Stimulated activated CD4-positive, alpha-beta T cell treated with anti-CD3 and anti-CD28 coated beads, Interleukin-1b, Interleukin-23, amount 100 ng/mL, for 4 hours (primary cell): ENCODE measurements around the gene EPX.
A peak's percentile ranks its signal among the peaks of the same experiment; 100 is the strongest.
"Not testable (repeated sequence)": the region's sequence is repeated elsewhere in the genome, so short reads cannot be mapped to it uniquely, and the experiment has no call there.

ENCODE experiments used
- DNase-seq, 2 donors: peaks; one replicate each; pipeline ENCODE4 v3.0.0-alpha.2; 2020; ENCODE audit warnings: low read depth in 2 of 2

EPX gene

DNA sequence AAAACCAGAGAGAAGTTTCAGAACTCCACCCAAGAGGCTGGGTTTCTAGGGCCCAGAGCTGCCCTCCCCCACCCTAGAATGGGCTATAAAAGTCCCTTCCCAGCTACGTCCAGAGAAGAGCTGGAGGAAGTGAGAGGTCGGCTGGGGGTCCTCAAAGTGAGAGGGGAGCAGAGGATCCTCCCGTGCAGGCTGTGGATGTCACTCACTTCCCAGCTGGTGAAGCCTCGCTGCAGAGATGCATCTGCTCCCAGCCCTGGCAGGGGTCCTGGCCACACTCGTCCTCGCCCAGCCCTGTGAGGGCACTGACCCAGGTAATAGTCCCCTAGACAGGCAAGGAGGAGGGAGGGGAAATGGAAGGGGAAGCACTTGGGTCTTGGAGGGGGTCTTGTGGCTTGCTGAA is at the start of gene EPX:
Gene EPX, plus strand, starts transcription at position 115 of the 400 bp plus-strand sequence. Its CDS starts 121 bp downstream, at position 236.
- no peak for DNase-seq

DNA sequence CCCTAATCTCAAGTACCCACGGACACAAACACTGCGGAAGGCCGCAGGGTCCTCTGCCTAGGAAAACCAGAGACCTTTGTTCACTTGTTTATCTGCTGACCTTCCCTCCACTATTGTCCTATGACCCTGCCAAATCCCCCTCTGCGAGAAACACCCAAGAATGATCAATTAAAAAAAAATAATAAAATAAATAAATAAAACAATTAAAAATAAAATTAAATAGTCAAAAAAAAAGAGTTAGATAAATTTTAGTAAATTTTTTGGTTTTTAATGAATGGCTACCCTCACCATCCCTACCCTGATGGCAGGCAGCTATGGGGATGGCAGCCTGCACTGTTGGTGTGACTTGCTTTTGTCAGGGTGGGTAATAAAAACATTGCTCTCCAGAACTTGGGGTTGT is 49.2 kb upstream of the EPX start:
- not testable (repeated sequence) for DNase-seq

DNA sequence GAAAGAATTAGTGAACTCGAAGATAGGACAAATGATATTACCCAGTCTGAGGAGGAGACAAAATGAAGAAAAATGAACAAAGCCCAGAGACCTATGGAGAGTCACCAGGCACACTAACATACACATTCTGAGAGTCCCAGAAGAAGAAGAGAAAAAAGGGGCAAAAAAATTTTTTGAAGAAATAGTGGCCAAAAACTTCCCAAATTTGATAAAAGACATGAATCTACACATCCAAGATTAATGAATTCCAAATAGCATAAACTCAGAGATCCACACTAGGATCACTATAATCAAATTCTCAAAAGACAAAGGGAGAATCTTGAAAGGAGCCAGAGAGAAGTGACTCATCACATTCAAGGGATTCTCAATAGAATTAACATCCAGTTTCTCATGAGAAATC is 47.7 kb upstream of the EPX start:
- no peak for DNase-seq

GRCh38 chr17:58147930-58148434 is 44.5 kb upstream of the EPX start, which contains the start of gene OR4D1:
Gene OR4D1 (plus strand): TSS chr17:58148384. CDS start chr17:58155154, 6,770 bp downstream.
- DNase-seq = no peak

DNA sequence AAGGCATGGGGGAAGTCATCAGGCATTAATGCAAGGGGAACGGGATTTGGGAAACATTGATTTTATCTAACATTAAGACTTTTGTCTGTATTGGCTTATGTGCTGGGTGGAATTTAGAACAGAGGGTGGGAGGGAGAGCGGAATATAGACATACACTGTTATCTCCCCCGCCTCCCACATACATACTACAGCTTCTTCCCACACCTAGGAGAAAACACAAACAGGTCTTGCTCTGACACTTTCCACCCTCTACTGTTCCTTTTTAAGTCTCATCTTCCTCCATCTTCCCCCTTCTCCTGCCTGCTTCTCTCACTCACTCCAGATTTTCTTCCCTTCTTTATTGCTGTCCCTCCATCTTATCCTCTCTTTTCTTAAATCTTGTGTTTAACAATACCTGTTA is 43.9 kb upstream of the EPX start:
- no peak for DNase-seq

GRCh38 chr17:58150394-58150793 is 42.1 kb upstream of the EPX start:
- no peak for DNase-seq

- DNase-seq = peak in 1 of 2 donors; percentile 18
Observed at GRCh38 chr17:58153046-58153445, 39.5 kb upstream of the EPX start.

GRCh38 chr17:58153671-58154070 is 38.9 kb upstream of the EPX start:
- no peak for DNase-seq

DNA sequence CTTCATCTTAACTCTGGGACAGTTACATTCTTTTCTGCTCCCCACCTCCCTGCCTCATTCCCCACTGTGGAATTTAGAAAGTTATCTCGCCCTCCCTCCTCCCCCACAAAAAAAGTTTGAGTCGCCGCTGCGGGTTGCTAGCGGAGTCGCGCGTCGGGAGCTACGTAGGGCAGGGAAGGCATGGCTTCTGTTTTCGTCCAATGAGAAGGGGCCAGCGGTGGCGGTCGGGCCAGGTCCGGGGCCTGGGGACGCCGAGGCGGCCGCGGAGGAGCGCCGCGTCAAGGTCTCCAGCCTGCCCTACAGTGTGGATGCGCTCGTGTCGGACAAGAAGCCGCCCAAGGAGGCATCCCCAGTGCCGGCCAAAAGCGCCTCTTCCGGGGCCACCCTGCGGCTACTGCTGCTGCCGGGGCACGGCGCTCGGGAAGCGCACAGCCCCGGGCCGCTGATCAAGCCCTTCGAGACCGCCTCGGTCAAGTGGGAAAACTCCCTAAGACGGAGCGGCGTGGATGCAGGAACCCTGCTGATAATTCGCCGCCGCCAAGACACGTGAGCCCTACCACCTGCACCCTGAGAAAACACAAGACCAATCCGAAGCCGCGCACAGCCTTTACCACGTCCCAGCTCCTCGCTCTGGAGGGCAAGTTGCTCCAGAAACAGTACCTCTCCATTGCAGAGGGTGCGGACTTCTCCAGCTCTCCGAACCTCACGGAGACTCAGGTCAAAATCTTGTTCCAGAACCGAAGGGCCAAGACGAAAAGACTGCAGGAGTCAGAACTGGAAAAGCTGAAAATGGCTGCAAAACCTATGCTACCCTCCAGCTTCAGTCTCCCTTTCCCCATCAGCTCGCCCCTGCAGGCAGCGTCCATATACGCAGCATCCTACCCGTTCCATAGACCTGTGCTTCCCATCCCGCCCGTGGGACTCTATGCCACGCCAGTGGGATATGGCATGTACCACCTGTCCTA is 35.4 kb upstream of the EPX start:
- peak; percentile 25 to 52 for DNase-seq

GRCh38 chr17:58158181-58158580 is 34.3 kb upstream of the EPX start:
- DNase-seq = no peak

DNA sequence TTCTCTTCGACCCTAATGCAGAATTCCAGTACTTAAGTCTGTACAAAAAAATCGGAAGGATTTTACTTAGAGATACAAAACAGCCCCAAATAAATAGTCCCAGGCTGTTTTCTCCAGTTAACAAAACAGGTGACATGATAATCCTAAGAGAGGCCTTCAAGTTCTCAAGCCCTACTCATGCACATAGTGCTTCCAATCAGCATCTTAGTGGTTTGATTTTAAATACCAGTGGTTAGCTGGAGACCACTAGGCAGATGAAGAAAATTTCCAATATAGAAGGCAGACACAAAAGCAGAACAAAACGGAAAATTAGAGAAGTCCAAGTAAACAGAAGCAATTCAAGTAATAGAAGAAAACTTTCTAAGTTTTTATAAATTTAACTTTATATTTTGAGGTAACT is 31.0 kb upstream of the EPX start:
- no peak for DNase-seq

- no peak for DNase-seq
Observed at GRCh38 chr17:58165981-58166380, 26.5 kb upstream of the EPX start.

GRCh38 chr17:58166682-58167081 is 25.8 kb upstream of the EPX start, which contains the start of gene OR4D2:
Gene OR4D2 (plus strand): TSS chr17:58166982. CDS start chr17:58169656, 2,674 bp downstream.
- DNase-seq = no peak

- DNase-seq = no peak
Observed at GRCh38 chr17:58170622-58171021, 21.9 kb upstream of the EPX start.

- no peak for DNase-seq
Observed at GRCh38 chr17:58172369-58173071, 20.0 kb upstream of the EPX start.

DNA sequence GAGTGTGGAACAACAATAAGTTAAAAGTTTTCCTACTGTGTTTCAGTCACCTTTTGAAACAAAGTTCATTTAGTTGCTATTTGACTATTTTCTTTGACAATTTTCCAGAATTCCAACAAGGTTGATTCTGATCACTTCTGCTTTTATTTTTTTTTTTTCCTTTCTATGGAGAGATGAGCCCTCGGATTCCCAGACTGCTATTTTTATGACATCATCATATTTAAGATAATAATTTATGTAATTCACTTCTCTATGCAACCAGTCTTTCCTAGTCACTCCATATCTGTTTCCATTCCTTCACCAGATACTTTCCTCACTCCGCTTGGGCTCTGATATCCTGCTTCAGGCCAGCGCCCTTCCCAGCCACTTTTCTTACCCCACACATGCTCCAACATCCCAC is 17.7 kb upstream of the EPX start:
- DNase-seq = no peak

DNA sequence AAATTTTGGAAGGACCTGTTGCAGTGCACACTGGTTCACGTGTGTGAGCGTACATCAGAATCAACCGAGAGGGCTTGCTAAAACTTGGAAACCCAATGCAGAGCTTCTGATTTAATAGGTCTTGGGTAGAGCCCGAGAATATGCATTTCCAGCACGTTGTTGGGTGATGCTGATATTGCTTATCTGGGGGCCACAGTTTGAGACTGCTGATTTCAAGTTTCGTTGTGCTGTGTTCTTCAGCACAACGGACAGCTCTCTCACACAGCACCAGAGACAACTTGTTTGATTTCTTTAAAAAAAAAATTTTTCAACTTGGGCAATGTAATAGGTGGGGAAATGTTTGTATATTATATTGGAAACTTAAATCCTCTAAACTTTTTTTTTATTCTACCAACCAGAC is 16.3 kb upstream of the EPX start:
- DNase-seq = no peak

DNA sequence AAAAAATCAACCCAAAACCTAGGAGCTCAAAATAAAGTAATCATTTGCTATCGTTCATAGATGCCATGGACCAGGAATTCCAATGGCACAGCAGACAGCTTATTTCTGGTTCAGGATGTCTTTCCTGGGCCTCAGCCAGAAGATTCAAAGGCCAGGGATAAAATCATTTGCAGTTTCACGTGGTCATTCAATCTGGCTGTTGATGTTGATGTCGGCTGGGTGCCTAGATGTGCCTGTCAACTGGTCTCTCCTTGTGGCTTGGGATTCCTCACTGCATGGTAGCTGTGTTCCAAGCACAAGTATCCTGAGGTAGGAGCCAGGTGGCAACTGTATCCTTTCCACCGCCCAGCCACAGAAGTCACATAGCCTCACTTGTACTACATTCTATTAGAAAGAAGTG is 10.7 kb upstream of the EPX start:
- no peak for DNase-seq

DNA sequence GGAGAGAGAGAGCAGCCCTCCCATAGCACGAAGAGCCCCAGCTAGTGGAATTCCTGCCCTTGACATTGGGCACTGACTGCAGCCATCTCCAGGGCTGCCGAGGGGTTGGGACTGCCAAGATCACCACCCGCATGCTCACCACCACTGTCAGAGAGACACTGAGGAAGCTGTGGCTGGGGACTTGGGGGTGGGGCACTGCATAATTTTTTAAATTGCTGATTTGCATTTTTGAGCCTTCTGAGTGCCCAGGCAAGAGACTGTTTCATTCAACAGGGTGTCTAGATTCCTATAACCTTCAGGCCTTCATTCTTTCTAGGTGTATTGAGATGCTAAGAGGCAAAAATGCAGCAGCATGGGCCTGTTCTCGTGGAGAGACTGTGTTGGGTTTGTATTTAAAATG is 9.0 kb upstream of the EPX start:
- no peak for DNase-seq

- no peak for DNase-seq
Observed at GRCh38 chr17:58184308-58184985, 8.1 kb upstream of the EPX start.

- no peak for DNase-seq
Observed at GRCh38 chr17:58184986-58185761, 7.4 kb upstream of the EPX start.
